IMR-90 (cell line): ENCODE results near the gene HNF1B.

Source experiments
- BHLHE40 ChIP-seq: fragments of 150-350 bp; IDR thresholded peaks from 2 replicates; pipeline ENCODE4 v1.6.1; 2016; ENCODE audit warnings: mild to moderate bottlenecking, low read depth, low read length
- CEBPB ChIP-seq: IDR thresholded peaks from 2 replicates; pipeline ENCODE4 v1.6.1; 2012; ENCODE audit warnings: low read depth, low read length, improper control_type of control experiment
- CTCF ChIP-seq: conservative IDR thresholded peaks from 2 replicates; pipeline ENCODE4 v1.5.1; 2012; ENCODE audit warnings: mild to moderate bottlenecking, low read depth, low read length, improper control_type of control experiment
- MXI1 ChIP-seq: IDR thresholded peaks from 2 replicates; pipeline ENCODE4 v1.6.1; 2012; ENCODE audit warnings: low read depth, mild to moderate bottlenecking, low read length, moderate library complexity, borderline replicate concordance
- NFE2L2 ChIP-seq: fragments of 150-350 bp; IDR thresholded peaks from 2 replicates; pipeline ENCODE4 v1.6.1; 2016; ENCODE audit warnings: low read depth, mild to moderate bottlenecking, low read length
- POLR2A ChIP-seq: IDR thresholded peaks from 2 replicates; pipeline ENCODE4 v1.6.1; 2012; ENCODE audit warnings: mild to moderate bottlenecking, low read depth, low read length
- RAD21 ChIP-seq: IDR thresholded peaks from 2 replicates; pipeline ENCODE4 v1.6.1; 2012; ENCODE audit warnings: low read length, improper control_type of control experiment
- RCOR1 ChIP-seq: IDR thresholded peaks from 2 replicates; pipeline ENCODE4 v1.6.1; 2012; ENCODE audit warnings: mild to moderate bottlenecking, low read length, improper control_type of control experiment; ENCODE audit not compliant: insufficient replicate concordance
- RFX5 ChIP-seq: IDR thresholded peaks from 2 replicates; pipeline ENCODE4 v1.8.0; 2012; ENCODE audit warnings: low read depth, mild to moderate bottlenecking, low read length, moderate library complexity
- SMC3 ChIP-seq: fragments of 150-350 bp; IDR thresholded peaks from 2 replicates; pipeline ENCODE4 v1.6.1; 2016; ENCODE audit warnings: low read depth, mild to moderate bottlenecking, antibody characterized with exemption, low read length, moderate library complexity

- TF ChIP-seq CTCF (no peak), RAD21 (no peak), CEBPB (no peak), BHLHE40 (no peak), POLR2A (no peak), RCOR1 (no peak), SMC3 (no peak), RFX5 (no peak), MXI1 (no peak), NFE2L2 (no peak)
Measured at GRCh38 chr17:37788526-37788925, 43.7 kb upstream of the HNF1B start.
